Adipose tissue (tissue), 3 donors: ENCODE measurements around the gene PTCSC3. TPM values are rescaled to one million over a fixed set of nuclear protein-coding genes. Genes with fewer than 3 reads are reported as not detected.

Experiments
- H3K27ac ChIP-seq: one replicate; pipeline ENCODE4 v1.5.1; 2013; ENCODE audit warnings: low read depth, low read length
- WGBS, 3 donors: extraction: QIAGEN DNeasy Blood & Tissue Kit; methylation state at CpG; one replicate each; pipeline ENCODE4 v1.1.7; 2013; 5-methylcytosine and 5-hydroxymethylcytosine counted together
- polyA plus RNA-seq, 3 donors: library from polyadenylated mRNA; stranded (reverse); fragments of 200-250 nt; gene quantifications; one replicate each; pipeline ENCODE4 v1.2.3, GENCODE V29; 2013
- donor health status: healthy with polysubstance abuse.
- donor health status: Bipolar disorder and iron deficiency.
- donor health status: healthy.

Gene PTCSC3
- polyA plus RNA-seq: not detected

DNA sequence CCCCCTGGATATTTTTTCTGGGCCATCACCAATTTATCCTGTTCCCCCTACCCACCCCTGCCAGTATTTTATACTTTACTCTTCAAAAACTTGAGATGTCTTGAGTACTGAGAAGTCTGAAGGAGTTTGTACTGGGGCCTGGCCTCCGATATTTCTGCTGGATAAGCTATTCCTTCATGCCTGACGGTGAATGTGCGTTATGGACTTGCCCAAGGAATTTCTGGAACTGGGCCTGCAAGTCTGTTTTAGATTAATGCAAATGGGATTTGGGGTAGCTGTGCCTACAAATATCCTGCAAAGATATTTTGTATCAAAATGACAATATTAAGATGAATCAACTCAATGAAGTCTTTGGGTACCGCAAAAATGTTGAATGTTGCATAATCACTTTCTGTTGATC lies at the start of gene PTCSC3:
Gene PTCSC3, minus strand, starts transcription at position 199 of the 400 bp plus-strand sequence.
- 84 to 88% (median 86%) methylated on average over 4 of the region's 4 CpGs for WGBS, 3 donors
- H3K27ac ChIP-seq: no peak within 1 kb of the TSS

GRCh38 chr14:36226164-36226563 lies 49.6 kb upstream of the PTCSC3 start:
- WGBS, 3 donors: 46 to 61% (median 54%) methylated on average over 1 of the region's 1 CpG

DNA sequence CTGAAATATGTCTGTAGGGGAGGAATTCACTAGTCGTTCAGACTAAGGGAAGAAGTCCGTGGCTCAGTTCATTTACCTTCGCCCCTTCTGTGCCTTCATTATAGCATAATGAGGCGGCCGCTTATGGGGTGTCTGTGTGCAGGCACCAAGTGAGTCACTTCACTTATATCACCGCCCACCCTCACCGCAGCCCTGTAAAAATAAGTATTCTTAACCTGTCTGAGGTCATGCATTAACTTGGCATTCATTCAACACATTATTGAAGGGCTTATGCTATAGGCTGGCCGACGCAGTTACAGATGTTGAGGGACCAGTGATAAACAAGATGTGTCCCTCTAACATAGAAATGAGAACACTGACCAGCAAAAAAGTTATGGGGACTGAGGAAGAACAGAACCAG lies 47.7 kb upstream of the PTCSC3 start:
- 72 to 84% (median 77%) methylated on average over 9 of the region's 9 CpGs for WGBS, 3 donors
- no peak overlapping the region for H3K27ac ChIP-seq

More at GRCh38 chr14:36226164-36226563, 49.6 kb upstream of the PTCSC3 start:
- no peak overlapping the region for H3K27ac ChIP-seq

- H3K27ac ChIP-seq: no peak overlapping the region
- WGBS, 3 donors: 64 to 71% (median 70%) methylated on average over 3 of the region's 3 CpGs
Measured at GRCh38 chr14:36223558-36223957, 47.0 kb upstream of the PTCSC3 start.

DNA sequence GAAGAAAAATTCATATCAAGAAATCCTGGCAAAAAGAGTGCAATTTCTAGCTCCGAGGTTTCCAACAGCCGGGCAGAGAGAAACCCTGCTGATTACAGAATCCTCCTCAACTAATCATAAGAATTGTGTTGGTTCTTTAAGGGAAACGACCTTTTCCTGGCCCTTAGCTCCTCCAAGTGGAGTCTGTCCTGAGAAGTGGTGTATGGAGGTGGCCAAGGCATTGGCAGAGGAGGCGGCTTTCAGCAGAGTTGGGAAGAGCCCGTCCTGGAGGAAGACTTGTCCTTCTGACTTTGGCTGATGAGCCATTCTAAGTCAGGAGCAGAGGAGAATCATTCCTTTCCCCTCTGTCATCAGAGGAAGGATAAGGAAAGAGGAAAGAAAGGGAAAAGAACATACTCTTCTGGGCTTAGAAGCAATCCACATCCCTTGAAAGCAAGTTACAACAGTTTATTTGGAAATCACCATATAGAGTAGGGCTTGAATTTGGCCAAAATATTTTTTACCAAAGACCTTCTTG lies 46.5 kb upstream of the PTCSC3 start:
- no peak overlapping the region for H3K27ac ChIP-seq

GRCh38 chr14:36222337-36222736 lies 45.8 kb upstream of the PTCSC3 start:
- no peak overlapping the region for H3K27ac ChIP-seq

More for the DNA sequence above, 46.5 kb upstream of the PTCSC3 start:
- WGBS, 3 donors: 57 to 60% (median 59%) methylated on average over 5 of the region's 5 CpGs

DNA sequence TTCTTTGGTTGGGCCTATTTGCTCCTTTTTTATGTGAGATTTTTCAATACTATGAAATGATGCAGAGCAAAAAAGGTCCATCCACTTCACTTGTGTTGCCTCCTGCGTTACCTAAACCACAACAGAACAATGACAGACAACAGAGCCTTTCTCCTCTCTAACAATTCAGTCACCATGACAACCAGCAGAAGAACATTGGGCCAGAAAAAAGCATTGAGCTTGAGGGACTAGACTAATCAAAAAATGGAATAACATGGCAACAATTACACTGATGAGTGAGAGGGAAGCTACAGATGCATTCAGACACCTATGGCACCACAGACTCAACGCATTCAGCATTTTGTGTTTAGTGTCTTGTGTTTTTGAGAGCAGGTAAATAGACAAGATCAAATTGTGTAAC lies 44.6 kb upstream of the PTCSC3 start:
- WGBS, 3 donors: 42 to 65% (median 54%) methylated on average over 2 of the region's 2 CpGs
- H3K27ac ChIP-seq: no peak overlapping the region

- WGBS, 3 donors: 28 to 45% (median 39%) methylated on average over 2 of the region's 2 CpGs
- H3K27ac ChIP-seq: no peak overlapping the region
Measured at GRCh38 chr14:36217732-36218131, 41.2 kb upstream of the PTCSC3 start.

GRCh38 chr14:36217027-36217426 lies 40.5 kb upstream of the PTCSC3 start:
- 85 to 91% (median 88%) methylated on average over 2 of the region's 2 CpGs for whole genome bisulfite sequencing, 3 donors
- H3K27ac ChIP-seq: no peak overlapping the region

DNA sequence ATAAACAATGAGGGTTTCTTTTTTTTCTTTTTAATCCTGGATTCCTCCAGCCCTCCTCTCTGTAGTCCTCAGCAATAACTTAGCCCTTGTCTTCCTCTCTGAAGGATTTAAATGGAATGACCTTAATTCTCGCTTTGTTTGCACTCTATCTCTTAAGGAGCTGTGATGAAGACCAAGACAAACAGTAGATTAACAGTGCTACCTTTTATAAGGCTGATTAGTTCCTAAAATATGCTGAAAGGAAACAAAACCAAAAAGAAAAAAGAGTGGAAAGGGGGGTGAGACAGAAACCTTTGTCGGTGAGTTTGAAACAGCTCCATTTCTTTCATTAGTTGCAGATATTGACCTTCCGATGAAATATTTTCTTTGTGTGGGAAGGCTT lies 38.7 kb upstream of the PTCSC3 start:
- no peak overlapping the region for H3K27ac ChIP-seq
- 22 to 69% (median 67%) methylated on average over 3 of the region's 3 CpGs for WGBS, 3 donors

DNA sequence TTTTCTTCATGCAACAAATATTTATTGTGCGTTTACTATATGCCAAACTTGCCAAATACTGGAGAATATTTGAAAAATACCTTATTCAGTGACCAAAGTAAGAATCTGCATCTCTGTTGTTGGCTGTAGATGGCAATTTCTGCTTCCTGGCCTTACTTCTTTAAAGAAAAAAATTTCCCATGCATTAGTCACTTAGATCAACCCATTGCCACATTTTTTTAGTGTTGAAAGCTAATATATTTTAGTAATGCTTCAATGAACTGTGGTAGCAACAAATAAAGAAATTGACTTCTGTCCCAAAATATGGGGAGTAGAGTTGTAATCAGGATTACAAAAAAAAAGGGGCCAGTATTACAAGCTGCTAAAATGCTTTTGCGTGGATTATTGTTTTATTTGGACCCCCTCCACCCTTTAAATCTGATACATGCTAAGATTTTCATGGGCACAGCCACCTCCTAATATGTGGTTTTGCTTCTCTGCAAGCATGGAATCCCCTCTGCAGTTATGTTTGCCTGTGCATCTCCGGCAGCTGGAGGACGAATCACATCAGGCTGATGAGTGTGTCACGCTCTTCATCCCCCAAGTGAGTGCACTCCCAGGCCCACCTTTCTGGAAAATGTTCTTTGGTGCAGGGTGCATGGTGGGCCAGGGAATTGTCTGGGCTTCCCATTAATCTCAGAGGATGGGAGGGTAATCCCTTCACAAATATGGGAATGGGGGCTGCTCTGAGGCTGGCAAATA lies 38.1 kb upstream of the PTCSC3 start:
- no peak overlapping the region for H3K27ac ChIP-seq
- 64 to 68% (median 64%) methylated on average over 5 of the region's 5 CpGs for WGBS, 3 donors

- H3K27ac ChIP-seq: no peak overlapping the region
- WGBS, 3 donors: 91 to 97% (median 93%) methylated on average over 3 of the region's 3 CpGs
Measured at GRCh38 chr14:36212987-36213386, 36.5 kb upstream of the PTCSC3 start.

GRCh38 chr14:36212577-36212976 lies 36.1 kb upstream of the PTCSC3 start:
- WGBS, 3 donors: 35 to 86% (median 41%) methylated on average over 1 of the region's 1 CpG
- no peak overlapping the region for H3K27ac ChIP-seq

- 31 to 81% (median 75%) methylated on average over 2 of the region's 2 CpGs for WGBS, 3 donors
- H3K27ac ChIP-seq: no peak overlapping the region
Measured at GRCh38 chr14:36208690-36209278, 32.3 kb upstream of the PTCSC3 start.

GRCh38 chr14:36207500-36207899 lies 31.0 kb upstream of the PTCSC3 start:
- no peak overlapping the region for H3K27ac ChIP-seq
- whole genome bisulfite sequencing, 3 donors: 76 to 88% (median 88%) methylated on average over 1 of the region's 1 CpG

- H3K27ac ChIP-seq: no peak overlapping the region
- 79 to 83% (median 82%) methylated on average over 4 of the region's 4 CpGs for WGBS, 3 donors
Measured at GRCh38 chr14:36204461-36205073, 28.0 kb upstream of the PTCSC3 start.

- H3K27ac ChIP-seq: no peak overlapping the region
- WGBS, 3 donors: no CpG with 5 or more reads among the region's 1 CpG
Measured at GRCh38 chr14:36198378-36198777, 21.9 kb upstream of the PTCSC3 start.

DNA sequence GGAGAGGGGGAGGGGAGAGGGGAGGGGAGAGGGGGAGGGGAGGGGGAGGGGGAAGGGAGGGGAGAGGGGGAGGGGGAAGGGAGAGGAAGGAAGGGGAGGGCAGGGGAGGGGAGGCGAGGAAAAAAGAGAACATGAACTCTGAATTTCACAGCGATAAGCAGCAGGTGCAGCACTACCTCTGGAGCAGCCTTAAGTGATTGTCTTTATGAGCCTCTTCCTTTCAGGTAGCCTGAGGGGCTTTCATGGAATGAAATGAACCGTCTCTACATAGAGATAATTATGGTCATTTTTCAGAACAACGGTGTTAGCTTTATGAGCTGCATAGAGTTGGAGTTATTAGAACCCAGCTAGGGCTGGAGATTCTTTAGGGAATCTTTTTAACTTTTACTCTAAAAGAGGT lies 18.1 kb upstream of the PTCSC3 start:
- H3K27ac ChIP-seq: no peak overlapping the region
- 72 to 82% (median 81%) methylated on average over 4 of the region's 4 CpGs for WGBS, 3 donors

- H3K27ac ChIP-seq: no peak overlapping the region
- WGBS, 3 donors: 69 to 77% (median 71%) methylated on average over 3 of the region's 3 CpGs
Measured at GRCh38 chr14:36192530-36192929, 16.0 kb upstream of the PTCSC3 start.
